Renal pelvis (tissue), 4 donors: ENCODE data around the gene SLC22A14. TPM values are rescaled to one million over a fixed set of nuclear protein-coding genes. Genes with fewer than 3 reads are reported as not detected.
A peak's percentile ranks its signal among the peaks of the same experiment; 100 is the strongest.

ENCODE experiments used
- DNase-seq: peaks from one replicate; pipeline ENCODE4 v3.0.0-alpha.2; 2013
- polyA plus RNA-seq, 3 donors: library from polyadenylated mRNA; unstranded; fragments of 120-200 nt; gene quantifications; one replicate each; pipeline ENCODE4 v1.2.1, GENCODE V29; 2013; ENCODE audit not compliant: insufficient read length in 3 of 3

SLC22A14 gene
- polyA plus RNA-seq, 3 donors: 0.36 to 1.1 (median 0.90) TPM

DNA sequence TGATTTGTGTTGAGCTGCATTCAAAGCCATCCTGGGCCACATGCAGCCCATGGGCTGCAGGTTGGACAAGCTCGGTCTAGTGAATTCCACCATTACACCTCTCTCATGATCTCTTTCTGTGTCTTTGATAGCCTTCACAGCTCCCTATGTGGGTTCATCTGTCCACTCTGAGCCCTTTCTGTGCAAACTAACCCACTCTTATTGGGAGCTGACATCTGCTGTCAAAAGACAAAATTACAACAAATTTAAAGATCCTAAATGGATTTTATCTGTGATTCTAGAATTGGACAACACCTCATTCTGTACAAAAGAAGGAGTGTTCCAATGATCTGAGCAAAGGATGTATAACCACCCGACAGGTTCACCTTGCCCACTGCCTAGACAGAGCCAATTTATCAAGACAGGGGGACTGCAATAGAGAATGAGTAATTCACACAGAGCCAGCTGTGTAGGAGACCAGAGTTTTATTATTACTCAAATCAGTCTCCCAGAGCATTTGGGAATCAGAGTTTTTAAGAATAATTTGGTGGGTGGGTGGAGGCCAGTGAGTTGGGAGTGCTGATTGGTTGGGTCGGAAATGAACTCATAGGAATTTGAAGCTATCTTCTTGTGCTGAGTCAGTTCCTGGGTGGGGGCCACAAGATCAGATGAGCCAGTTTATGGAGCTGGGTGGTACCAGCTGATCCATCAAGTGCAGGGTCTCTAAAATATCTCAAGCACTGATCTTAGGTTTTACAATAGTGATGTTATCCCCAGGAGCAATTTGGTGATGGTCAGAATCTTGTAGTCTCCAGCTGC lies 61.9 kb downstream of the SLC22A14 start:
- DNase-seq: no peak

DNA sequence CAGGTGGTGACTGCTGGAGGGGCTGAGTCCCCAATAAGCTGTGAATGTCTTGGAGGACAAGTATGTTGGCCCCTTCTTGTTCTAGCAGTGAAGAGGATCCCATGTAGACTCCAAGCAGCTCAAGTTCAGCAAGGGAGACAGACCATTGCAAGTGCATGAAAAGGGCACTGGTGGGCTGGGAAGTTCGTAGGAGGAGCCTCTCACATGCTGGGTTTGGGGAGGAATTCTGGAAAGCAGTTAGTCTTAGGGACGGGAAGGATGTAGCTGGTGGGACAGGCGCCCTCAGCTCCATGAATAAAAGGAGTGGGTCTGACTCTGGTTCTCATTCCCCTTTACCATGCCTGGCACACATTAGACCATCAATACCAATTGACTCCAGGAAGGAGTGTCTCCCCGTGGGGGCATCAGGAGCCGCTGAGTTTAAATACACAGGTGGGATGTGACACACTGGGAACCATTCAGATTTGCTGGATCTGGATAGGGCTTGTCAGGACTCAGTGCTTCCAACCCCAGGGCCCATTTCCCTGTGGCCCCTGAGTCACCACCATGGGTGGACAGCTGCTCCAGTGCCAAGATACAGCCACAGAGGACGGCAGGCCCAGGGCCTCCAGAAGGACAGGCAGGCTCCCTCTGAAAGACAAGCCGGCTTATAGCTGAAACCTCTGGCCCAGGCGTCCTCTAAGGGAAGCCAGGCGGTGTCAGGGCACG lies 63.9 kb downstream of the SLC22A14 start:
- no peak for DNase-seq

DNA sequence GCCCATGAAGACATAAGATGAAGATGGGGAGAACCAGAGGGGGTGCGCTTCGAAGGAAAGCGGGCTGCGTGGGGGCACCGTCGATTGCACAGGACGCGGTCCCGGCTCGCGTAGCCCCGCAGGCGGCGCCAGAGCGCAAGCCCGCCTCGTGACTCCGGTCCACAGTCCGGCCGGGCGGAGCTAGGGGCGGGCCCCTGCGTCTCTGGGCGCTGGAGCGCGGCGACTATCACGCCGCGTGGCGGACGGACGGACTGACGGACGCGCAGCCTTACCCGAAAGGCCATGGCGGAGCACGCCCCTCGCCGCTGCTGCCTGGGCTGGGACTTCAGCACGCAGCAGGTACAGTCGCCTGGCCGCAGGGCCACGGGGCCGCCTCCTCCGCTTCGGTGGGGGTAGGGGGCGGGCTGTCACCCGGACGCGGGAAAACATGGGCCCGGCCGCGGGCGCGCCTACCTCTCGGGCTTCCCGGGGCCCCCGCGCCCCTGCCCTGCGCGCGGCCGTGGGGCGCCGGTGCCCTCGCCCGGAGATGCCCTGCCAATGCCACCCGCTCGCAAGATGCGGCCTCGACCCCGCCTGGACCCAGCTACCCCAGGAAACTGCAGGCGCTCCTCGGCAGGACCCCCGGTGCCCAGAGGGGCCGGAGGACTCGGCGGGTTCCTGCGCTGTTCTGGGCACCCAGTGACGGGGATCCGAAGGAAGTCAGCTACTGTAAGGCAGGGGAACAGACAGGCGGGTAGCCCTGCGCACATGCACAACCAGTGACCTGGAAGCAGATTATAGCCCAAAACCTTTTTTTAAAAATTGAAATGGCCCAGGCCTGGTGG lies 64.7 kb downstream of the SLC22A14 start, which contains the start of gene XYLB:
TSS of gene XYLB (plus strand) at position 199 of the 824 bp plus-strand sequence. CDS start at position 283, 84 bp downstream.
- DNase-seq: peak; percentile 76

DNA sequence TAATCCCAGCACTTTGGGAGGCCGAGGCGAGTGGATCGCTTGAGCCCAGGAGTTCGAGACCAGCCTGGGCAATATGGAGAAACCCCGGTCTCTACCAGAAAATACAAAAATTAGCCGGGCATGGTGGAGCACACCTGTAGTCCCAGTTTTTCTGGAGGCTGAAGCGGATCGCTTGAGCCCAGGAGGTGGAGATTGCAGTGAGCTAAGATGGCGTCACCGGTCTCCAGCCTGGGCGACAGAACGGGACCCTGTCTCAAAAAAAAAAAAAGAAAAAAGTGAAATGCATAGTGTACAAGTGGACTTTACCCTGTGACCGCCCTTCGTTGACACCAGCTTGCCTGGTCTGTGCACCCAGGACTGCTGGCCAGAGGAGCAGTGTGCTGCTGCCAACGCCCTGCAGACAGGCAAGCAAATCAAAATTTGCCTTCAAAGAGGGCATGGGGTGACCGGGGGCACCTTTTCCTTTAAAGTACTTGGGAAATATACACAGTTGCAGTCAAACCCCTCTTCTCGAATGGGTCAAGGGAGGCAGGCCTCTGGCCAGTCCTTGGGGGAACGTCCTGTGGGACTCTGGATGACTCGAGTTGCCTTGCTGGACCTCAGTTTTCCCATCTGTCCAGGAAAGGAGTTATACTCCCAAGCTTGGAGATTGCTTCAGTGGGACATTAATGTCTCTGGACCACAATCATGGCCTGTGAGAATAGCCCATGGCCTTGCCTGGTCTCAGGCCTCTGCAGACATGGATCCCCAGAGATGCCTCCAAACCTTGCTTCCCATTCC lies 65.5 kb downstream of the SLC22A14 start:
- DNase-seq: no peak

DNA sequence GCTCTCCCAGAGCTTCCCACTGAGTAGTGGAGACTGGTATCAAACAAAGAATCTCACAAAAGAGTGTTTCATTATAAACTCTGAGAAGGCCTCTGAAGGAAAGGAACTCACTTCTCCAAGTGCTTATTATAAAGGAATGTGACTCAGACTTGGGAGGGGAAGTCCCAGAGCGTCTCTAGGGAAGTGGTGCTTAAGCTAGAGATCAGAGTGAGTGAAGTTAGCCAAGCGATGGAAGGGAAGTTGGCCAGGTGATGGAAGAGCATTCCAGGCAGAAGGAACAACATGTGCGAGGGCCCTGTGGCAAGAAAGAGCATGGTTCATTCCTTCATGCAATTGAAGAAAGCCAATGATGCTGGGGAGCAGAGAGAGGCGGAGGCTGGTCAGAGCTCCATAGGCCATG lies 66.8 kb downstream of the SLC22A14 start:
- no peak for DNase-seq

DNA sequence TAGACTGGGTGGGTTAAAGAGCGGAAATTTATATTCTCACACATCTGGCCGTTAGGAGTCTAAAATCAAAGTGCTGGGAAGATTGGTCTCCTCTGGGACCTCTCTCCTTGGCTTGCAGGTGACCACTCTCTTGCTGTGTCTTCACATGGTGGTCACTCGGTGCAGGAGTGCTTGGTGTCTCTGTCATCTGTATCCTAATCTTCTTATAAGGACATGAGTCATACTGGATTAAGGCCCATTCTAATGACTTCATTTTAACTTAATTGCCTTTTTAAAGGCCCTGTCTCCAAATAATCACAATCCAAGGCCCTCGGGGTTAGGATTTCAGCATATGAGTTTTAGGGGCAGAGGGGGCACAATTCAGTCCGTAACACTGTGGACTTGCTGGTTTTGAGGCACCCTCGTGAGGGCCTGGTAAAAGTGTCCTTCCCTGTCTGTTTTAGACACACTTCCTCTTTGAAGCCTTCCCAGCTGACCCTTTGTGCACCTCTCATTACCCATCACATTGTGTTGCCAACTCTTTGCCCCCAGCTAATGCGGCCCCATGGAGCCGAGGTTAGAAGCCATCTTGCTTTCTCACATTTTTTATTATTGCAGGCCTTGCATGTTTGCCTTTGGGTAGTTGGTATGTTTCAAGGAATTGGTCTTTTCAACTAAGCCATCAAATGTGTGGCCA lies 67.7 kb downstream of the SLC22A14 start:
- DNase-seq: no peak

DNA sequence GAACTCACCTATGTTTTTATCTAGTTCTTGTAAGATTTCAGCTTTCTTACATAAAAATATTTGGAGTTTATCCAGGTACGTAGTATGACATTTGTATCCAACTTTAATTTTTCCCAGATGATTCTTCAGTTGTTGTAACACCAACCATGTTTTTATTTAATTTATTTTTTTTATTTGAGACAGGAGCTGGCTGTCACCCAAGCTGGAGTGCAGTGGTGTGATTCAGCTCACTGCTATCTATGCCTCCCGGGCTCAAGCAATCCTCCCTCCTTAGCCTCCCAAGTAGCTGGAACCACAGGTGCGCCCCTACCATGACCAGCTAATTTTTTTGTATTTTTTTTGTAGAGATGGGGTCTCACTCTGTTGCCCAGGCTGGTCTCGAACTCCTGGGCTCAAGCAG lies 71.1 kb downstream of the SLC22A14 start:
- DNase-seq: no peak

DNA sequence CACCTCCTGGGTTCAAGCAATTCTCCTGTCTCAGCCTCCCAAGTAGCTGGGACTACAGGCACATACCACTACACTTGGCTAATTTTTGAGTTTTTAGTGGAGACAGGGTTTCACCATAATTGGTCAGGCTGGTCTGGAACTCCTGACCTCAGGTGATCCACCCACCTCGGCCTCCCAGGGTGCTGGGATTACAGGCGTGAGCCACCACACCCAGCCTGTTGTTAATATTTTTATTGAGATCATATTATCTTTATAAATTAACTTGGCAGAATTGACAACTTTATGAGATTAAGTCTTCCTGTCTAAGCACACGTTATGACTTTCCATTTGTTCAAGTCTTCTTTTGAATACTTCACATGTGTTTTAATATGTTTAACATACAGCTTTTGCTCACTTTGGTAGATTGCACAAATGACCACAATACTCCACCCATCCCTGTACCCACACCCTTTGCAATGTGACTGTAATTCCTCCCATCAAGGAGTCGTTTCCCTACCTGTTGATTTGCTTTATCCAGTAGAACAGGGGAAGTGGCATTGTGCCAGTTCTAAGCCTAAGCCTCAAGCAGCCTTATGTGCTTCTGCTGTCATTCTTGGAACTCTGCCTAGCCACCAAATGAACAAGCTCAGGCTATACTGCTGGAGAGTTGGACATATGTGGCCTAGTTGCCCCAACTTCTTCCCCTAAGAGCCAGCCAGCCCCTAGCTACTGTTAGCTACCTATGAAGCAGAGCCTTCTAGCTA lies 72.7 kb downstream of the SLC22A14 start:
- DNase-seq: peak; percentile 15

DNA sequence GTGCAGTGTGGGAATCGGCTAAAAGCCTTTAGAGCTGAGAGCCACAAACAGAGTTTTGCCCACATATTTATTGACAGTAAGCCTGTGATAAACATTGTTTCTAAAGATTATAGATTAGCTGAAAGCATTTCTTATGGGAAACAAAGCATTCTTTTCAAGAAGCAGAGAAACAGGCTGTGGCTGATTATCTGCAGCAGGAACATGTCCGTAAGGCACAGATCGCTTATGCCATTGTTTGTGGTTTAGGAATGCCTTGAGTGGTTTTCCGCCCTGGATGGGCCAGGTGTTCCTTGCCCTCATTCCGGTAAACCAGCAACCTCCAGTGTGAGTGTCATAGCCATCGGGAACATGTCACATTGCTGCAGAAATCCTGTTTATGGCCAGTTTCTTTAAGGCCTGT lies 76.9 kb downstream of the SLC22A14 start:
- no peak for DNase-seq

DNA sequence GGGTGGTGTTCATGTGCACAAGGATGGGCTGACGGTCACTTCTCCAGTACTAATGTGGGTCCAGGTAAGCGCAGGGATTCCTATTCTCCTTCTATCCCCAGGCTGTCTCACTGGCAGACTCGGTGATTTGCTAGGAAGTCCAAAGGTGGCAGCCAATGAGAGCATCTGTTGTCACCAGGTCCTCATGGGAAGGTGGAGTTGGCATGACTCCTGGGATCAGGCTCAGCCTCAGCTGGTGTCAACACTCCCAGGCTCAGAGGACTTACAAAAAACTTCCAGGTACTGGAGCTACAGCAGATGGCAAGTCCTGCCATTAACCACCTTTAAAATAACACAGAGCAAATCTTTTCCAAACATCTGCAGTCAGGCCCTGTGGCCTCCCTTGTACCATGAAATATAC lies 78.3 kb downstream of the SLC22A14 start:
- DNase-seq: no peak

DNA sequence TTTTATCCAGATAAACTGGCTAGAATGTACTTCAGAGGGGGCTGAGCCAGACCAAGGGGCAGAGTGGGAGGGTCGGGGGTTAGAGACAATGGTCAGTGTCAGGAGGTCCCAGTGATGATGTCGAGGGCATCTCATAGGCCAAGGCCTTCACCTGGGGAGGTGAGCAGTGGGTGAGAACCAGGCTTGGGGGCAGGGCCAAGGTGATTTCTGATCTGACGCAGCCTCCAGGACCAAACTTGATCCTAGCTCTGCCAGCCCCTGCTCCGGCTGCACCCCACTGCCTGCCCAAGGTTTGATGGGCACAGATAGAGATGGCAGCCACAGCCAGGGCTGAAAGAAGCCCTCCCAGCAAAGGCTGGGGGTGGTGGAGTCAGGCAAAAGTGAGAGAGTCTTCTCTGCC lies 79.4 kb downstream of the SLC22A14 start:
- DNase-seq: no peak

DNA sequence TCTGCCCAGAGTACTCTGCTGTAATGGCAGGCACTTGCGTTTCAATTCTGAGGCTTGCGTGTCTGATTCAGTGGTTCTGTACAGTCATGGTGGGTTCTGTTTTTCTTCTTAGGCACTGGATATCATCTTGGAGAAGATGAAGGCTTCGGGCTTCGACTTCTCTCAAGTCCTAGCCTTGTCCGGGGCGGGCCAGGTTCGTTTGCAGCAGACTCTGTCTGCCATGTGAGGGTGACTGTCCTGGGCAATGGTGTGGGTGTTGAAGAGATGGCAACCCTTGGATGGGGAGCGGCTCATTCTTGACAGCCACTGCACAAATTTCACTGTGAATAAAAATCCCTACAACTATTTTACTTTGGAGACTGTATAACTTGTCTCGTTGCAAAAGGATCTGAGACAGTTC lies 80.7 kb downstream of the SLC22A14 start:
- no peak for DNase-seq

DNA sequence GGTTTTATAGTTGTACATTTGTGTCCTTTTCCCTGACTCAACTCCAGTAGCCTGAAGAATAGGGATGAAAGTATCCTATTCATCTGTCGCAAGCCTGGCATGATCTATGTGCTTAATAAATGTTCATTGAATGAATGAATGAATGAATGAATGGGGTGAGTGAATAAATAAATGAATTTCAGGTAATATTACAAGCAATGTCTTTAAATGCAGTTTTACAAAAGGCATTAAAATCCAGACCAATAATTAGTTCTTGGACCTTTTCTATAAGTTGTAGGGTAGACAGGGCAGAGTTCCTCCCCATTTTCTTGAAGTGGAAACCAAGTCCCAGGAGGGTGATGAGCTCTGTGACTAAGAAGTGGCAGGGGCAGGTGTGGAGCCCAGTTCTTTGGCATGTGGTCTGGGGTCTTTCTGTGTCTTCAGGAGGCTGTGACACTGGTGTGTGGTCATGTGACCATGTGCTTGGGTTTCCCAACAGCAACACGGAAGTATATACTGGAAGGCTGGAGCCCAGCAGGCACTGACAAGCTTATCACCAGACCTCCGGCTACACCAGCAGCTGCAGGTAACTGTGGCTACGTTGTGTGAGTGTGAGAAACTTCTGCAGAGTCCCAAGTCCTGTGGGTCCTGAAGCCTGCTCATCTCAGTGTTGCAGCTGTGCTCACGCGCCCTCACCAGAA lies 82.8 kb downstream of the SLC22A14 start:
- no peak for DNase-seq

DNA sequence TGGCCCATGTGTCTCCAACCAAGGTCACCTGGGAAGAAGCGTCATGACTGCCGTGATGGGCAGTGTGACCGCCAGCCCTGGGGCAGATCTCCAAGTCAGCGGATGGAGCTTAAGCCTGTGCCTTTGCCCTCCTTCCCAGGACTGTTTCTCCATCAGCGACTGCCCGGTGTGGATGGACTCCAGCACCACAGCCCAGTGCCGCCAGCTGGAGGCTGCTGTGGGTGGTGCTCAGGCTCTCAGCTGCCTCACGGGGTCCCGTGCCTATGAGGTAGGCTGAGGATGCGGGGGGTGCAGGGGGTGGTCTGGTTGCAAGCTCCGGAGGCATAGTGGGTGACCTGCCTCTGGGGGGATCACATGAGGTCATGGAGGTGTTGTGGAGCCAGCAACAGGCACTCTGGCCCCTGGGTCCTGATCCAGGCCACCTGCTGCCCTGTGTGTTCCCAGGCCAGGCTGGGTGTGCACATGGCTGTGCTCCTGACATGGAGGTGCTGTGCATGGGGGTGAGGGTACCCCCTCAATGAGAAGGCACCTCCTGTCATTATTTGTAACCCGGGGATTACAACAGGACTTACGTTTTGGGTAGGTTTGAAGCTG lies 83.5 kb downstream of the SLC22A14 start:
- no peak for DNase-seq

DNA sequence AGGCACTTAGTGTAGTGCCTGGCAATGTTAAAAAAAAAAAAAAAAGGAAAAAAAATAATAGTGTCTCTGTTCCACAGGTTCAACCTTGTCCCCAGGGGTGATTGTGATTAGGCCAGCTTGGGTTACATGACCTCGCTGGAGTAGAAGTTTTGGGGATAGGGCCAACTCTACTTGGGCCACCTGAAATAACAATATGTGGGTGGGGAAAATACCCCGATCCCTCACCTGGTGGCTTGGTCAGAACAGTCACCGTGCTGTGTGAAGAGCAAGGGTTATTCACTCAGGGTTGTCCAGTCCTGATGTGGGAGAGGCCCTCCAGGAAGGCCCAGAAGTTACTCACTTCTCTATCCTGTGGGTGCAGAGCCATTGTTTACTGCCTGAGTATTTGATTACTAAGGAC lies 84.0 kb downstream of the SLC22A14 start:
- DNase-seq: no peak

DNA sequence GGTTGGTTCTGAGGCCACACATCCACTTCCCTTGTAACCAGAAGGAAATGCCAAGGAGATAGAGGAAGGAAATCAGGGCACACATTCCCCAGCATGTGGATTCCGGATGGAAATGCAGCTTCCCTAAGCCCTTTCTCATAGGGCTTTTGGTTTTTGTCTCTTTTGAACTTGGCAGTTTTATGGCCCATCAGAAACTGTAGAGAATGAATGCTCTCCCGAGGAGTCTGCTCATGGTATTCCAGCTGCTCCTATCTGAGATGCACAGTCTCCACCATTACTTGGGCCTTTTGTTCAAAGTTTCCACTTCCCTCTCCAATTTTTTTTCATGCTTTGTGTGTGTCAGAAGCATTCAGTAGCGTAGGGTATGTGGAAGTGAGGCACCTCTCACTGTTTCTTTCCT lies 85.7 kb downstream of the SLC22A14 start:
- peak; percentile 10 for DNase-seq
